Gastroesophageal sphincter (tissue), 3 donors: ENCODE data around the gene MYO18B.

ENCODE experiments used
- CTCF ChIP-seq, 4 experiments: fragments of 200-600 bp in 2 of 4; fragments of 450-650 bp in 2 of 4; sonication (generic) in 1 of 4; IDR thresholded peaks; one replicate each; pipeline ENCODE4 v1.5.1; 2017 to 2019; ENCODE audit warnings: antibody characterized with exemption in 4 of 4, mild to moderate bottlenecking in 2 of 4, moderate library complexity in 2 of 4
- EP300 ChIP-seq: sonication (generic); formaldehyde crosslinking; IDR thresholded peaks from one replicate; pipeline ENCODE4 v1.6.1; 2017; ENCODE audit warnings: antibody characterized with exemption, mild to moderate bottlenecking
- POLR2A ChIP-seq, 2 donors: fragments of 450-650 bp; IDR thresholded peaks; one replicate each; pipeline ENCODE4 v1.6.1; 2017; ENCODE audit warnings: antibody characterized with exemption in 2 of 2, mild to moderate bottlenecking in 2 of 2, moderate library complexity in 1 of 2

- TF ChIP-seq CTCF (IDR thresholded peaks at IDR 0.05) (no peak), EP300 (no peak), POLR2A (IDR thresholded peaks at IDR 0.05) (no peak)
Measured at GRCh38 chr22:25964961-25965730, 223.2 kb downstream of the MYO18B start.
